HG03108 (cell line): Measurements from ENCODE around the gene LMNB1.
"Not testable (repeated sequence)": the region's sequence is repeated elsewhere in the genome, so short reads cannot be mapped to it uniquely, and the experiment has no call there.

Source experiments
- ATAC-seq: cut with Tn5 transposase; IDR thresholded peaks from one replicate; pipeline ENCODE4 v1.9.1; 2021; ENCODE audit warnings: moderate library complexity; ENCODE audit not compliant: unreplicated experiment

LMNB1 gene, protein sequence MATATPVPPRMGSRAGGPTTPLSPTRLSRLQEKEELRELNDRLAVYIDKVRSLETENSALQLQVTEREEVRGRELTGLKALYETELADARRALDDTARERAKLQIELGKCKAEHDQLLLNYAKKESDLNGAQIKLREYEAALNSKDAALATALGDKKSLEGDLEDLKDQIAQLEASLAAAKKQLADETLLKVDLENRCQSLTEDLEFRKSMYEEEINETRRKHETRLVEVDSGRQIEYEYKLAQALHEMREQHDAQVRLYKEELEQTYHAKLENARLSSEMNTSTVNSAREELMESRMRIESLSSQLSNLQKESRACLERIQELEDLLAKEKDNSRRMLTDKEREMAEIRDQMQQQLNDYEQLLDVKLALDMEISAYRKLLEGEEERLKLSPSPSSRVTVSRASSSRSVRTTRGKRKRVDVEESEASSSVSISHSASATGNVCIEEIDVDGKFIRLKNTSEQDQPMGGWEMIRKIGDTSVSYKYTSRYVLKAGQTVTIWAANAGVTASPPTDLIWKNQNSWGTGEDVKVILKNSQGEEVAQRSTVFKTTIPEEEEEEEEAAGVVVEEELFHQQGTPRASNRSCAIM

DNA sequence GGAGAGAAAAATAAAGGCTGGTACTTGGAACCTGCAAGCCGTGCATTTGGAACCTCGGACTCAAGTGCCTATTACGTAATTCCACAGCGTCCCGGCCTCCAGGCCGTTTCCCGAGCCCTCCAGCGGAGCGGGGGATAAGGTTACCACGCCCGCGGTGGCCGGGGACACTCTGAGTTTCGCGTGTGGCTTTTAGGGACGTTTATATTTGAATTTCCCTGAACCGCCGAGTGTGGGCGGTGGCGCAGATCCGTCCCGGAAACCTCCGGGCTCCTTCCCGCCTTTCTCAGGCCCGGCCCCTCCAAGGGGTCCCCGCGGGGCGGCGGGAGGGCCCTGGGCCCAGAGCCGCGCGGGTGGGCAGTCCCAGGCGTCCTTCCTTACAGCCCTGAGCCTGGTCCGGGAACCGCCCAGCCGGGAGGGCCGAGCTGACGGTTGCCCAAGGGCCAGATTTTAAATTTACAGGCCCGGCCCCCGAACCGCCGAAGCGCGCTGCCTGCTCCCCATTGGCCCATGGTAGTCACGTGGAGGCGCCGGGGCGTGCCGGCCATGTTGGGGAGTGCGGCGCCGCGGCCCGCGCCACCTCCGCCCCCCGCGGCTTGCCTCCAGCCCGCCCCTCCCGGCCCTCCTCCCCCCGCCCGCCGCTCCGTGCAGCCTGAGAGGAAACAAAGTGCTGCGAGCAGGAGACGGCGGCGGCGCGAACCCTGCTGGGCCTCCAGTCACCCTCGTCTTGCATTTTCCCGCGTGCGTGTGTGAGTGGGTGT lies at the start of gene LMNB1:
TSS of gene LMNB1 (plus strand) at position 638 of the 758 bp plus-strand sequence. CDS start 373 bp downstream, outside the sequence.
- ATAC-seq = peak; percentile 66

DNA sequence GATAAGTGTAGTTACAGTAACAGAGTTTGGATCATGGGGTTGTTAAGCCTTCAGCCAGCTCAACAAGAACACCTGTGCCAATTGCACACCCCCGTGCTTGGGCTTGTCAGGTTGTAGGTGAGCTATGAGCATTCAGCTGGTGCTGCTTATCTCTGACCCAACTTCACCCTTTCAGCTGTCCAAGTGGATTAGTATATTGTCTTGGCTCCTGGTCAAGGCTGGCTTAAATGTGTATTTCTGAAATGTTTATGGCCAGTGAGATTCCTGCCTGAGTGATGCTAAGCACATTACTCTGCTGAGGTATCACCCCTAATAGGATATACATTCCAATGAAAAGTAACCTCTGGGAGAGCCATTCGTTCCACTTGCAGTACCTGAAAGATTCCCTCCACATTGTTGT lies 44.2 kb upstream of the LMNB1 start:
- no peak for ATAC-seq

DNA sequence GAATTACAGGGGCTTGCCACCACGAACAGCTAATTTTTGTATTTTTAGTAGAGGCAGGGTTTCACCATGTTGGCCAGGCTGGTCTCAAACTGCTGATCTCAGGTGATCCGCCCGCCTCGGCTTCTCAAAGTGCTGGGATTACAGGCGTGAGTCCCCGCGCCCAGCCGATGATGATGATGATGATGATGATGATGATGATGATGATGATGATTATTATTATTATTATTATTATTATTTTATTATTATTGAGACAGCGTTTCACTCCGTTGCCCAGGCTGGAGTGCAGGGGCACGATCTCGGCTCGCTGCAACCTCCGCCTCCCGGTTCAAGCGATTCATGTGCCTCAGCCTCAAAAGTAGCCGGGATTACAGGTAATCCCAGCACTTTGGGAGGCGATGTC lies 42.4 kb upstream of the LMNB1 start:
- not testable (repeated sequence) for ATAC-seq

DNA sequence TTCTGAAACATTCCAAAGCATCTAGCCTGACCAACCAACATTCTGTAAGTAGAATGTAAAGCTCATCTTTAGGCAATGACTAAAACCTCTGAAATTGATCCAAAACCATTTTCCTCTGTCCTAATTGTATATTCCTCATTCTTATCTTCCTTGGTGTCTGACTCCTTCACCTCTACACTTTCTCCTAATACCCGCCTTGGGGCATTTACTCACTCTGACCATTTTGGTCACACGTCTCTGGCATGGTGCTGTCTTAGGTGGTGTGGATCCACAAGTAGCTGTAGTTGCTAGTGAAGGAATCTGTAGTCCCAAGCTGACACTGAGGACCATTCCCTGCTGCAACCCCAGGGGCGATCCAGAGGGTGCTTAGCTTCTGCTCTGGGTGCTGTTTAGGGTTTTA lies 40.8 kb upstream of the LMNB1 start:
- ATAC-seq = no peak

DNA sequence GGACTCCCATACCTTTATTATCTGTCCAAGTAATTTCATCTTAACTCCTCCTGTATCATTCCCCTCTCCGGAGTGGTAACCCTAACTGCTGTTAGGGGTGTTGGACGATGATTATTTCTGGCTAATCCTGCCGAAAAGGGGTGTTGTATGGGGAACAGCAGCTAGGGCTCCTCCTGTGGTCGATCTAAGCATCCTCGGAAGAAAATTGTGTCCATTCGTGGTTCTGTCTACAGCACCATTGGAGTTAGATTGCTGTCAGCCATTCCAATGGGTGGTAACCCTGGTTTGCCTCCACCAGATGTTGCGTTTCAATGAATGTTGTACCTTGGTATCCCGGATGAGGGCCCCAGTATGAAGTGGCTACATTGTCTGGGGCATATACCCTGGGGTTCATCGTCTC lies 35.6 kb upstream of the LMNB1 start:
- no peak for ATAC-seq

DNA sequence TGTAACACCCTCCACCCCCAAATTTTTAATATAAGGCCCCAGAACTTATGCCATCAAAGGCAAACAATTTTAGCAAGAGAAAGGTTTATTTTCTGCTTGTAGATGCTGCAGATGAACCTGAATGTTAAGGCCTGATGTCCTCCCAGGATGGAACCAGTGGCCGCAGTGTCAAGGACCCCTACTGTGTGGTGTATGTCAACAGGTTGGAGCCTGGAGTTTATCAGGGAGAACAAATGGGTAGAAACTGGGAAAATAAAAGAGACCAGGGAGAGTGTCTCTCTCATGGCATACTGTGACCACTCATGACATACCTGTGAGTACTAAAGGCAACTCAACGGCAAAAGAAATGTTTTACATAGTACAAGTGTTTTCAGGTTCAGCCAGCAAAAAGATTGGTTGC lies 34.5 kb upstream of the LMNB1 start:
- no peak for ATAC-seq

DNA sequence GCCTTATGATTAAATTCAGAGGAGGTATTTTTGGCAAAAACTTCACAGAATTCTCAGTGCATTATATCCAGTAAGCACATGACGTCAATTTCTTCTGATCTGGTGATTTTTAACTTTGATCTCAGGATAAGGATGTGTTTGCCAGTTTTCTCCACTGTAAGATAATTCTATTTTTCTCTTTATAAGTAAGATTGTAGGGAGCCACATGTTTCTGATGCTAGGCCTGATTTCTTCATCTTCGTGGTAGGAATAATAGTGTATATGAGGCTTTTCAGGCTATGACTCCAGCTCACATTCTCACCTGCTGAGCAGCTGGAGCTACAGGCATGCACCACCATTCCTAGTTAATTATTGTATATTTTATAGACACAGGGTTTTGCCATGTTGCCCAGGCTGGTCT lies 32.1 kb upstream of the LMNB1 start:
- ATAC-seq = no peak

DNA sequence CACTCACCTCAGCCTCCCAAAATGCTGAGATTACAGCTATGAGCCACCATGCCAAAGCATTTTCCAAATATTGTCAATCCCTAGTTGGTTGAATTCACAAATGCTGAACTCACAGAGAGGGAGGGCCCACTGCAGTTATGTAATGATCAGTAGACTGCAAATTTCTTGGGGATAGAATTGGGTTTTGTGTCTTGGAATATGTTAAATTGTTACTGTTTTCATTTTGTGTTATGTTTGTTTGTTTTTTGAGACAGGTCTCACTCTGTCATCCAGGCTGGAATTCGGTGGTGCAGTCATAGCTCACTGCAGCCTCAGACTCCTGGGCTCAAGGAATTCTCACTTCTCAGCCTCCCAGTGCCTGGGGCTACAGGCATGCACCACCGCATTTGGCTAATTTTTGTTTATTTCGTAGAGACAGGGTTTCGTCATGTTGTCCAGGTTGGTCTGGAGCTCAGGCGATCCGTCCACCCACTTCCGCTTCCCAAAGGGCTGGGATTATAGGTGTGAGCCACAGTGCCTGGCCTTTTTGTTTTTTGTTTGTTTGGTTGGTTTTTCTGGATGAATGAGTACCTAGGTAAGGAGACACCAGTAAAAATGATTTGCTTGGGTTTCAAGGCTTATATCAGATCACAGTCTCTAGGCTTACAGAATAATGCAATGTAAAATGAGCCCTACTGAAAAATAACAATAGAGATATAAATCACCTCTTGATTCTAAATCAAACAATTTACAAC lies 31.5 kb upstream of the LMNB1 start:
- ATAC-seq = no peak

DNA sequence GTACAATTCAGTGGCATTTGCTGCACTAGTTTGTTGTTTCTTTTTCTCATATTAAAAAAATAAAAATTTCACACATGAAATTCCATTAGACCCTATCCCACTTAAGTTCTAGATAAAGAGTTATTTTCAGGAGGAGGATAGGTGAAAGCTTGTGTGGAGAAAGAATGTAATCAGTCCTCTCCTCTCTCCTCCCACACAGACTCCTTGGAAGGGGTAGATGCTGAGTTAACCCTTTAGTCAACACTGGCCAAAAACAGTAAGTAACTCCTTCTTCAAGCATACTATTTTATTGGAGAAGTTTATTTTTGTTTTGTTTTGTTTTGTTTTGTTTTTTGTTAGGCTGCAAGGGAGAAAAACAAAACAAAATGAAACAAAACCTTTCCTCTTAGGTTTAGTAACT lies 30.6 kb upstream of the LMNB1 start:
- ATAC-seq = no peak

DNA sequence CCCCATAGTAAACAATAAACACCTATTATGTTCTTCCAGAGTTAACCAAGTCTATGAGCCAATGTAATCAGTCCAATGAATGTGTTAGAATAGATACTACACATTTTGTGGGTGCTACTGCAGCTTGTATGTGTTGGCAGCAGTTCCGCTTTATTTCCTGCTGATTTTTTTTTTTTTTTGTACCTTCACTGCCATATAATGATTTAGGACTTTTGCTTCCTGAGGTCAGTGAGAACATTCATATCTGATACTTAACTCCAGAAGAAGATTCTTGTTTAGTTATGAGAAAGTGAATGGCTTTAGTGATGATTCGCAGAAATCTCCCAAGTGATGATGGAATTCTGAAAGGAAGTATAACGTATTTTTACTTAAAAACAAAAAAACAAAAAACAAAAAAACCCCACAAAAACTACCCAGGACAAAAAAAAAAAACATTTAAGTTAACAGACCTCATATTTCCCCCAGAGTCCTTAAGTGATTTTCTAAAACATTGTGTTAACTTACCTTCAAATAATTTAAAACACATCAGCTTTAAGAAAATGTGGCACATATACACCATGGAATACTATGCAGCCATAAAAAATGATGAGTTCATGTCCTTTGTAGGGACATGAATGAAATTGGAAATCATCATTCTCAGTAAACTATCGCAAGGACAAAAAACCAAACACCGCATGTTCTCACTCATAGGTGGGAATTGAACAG lies 24.7 kb upstream of the LMNB1 start:
- no peak for ATAC-seq

DNA sequence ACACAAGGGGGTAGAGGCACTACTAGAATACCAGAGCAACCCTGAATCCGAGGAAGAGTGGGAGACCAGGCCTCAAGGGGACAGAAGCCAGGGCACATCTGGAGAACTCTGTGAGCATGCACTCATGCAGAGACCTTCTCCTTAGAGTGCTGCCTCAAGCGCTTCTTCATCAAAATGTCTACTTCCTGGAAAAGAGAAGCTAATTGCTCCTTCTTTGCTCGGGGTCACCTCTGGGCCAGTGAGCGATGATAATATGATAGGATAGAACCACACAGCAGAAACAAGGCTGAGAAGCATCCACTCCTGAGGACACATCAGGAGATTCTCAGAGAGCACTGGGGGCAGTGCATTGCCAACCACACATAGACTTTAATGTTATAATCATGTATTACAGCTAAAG lies 23.7 kb upstream of the LMNB1 start:
- ATAC-seq = no peak

DNA sequence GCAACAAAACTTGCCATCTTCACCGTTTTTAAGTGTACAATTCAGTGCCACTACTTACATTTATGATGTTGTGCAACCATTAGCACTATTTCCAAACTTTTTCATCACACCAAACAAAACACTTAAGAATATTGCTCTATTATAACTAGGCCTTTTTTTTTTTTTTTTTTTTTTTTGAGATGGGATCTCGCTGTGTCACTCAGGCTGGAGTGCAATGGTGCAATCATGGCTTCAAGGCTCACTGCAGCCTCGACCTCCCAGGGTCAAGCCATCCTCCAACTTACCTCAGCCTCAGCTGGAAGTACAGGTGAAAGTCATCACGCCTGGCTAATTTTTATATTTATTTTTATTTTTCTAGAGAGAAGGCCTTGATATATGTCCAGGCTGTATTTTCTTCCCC lies 22.3 kb upstream of the LMNB1 start:
- no peak for ATAC-seq

DNA sequence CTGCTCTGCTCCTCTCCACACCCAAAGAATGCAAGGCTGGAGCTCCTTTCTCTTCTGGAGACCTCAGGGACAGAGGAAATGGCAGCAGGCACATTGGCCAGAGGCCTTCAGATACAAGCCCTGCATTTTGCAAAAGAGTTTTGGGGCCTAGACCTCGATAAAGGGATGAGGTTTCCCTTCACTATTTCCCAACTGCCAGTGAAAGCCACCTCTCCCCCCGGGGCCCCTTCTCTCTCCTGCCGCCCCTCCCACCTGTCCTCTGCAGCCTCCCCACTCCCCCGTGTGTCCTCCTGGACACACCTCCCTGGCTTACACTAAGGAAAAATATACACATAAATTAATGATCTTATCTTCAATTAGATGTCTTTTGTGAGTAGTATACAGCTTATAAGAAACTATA lies 21.3 kb upstream of the LMNB1 start:
- no peak for ATAC-seq

DNA sequence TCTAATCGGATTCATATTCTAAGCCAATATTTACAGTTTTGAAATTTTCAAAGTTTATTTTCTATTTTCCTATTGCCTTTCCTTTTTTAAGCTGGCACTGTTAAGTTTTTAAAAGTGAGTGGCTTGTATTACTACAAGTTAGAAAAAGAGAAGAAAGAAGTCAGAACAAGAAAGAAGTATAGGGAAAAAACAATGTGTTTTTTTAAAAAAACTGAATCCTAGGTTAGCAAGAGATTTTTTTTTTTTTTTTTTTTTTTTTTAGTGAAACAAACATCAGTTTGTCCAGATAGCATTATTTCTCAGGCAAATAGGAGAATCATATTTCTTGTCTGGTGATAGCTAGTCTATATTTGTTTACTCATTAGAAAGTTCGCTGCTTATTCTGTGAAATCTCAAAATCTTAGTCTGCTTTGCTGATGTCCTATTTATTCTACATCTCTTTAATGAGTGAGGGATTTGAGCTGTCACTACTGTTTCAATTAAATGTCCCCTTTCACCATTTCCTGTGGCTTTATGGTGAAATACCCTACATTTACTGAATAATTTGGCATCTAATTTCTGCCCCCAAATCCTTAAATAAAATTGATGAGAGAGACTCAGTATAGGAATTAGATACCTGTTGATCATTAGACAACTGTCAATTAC lies 19.1 kb upstream of the LMNB1 start:
- ATAC-seq = no peak

DNA sequence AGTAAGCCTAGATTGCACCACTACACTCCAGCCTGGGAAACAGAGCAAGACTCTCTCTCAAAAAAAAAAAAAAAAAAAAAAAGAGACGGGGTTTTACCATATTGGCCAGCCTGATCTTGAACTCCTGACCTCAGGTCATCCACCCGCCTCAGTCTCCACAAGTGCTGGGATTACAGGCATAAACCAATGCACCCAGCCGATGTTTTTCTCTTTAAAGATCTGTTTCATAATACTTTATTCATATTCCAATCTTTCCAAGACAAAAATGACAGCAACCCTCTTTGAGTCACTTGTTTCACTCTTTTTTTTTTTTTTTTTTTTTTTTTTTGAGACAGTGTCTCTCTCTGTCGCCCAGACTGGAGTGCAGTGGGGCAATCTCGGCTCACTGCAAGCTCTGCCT lies 13.6 kb upstream of the LMNB1 start:
- ATAC-seq = no peak

DNA sequence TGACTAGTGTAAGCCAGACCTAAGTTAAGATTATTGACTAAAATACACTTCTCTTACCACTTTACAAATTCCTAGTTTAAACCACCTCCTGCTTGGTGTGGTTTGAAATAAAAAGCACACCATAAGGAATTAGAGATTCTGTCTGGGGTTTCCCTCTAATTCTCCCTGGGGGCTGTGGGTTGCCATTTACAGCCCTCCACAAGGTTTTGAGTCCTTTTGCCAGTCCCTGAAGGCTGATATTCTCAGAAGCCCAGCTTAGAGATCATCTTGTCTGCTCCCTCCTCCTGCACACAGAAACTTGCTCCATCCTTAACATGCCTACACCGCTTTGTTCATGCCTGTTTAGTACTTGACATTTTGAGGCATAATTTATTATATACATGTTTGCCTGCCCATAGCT lies 7.2 kb upstream of the LMNB1 start:
- ATAC-seq = no peak

DNA sequence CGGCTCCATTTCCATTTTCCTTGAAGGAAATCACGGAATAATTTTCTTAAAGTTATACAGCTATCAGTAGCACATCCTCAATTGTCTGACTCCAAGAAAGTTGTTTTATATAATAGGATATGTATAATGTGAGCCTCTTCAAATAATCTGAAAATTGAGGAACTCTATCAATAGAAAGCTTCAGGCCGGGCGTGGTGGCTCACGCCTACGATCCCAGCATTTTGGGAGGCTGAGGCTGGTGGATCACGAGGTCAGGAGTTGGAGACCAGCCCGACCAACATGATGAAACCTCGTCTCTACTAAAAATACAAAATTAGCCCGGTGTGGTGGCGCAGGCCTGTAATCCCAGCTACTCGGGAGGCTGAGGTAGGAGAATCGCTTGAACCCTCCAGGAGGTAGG lies 3.4 kb upstream of the LMNB1 start:
- ATAC-seq = not testable (repeated sequence)

DNA sequence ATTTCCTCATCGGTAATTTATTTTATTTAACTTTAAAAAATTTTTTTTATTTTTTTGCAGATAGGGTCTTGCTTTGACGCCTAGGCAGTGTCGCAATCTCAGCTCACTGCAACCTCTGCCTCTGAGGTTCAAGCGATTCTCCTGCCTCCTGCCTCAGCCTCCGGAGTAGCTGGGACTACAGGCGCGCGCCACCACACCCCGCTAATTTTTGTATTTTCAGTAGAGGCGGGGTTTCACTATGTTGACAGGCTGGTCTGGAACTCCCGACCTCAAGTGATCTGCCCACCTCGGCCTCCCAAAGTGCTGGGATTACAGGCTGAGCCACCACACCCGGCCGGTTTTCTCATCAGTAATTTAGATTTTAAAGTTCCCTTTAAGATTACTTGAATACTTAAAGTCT lies 2.3 kb upstream of the LMNB1 start:
- ATAC-seq = not testable (repeated sequence)

DNA sequence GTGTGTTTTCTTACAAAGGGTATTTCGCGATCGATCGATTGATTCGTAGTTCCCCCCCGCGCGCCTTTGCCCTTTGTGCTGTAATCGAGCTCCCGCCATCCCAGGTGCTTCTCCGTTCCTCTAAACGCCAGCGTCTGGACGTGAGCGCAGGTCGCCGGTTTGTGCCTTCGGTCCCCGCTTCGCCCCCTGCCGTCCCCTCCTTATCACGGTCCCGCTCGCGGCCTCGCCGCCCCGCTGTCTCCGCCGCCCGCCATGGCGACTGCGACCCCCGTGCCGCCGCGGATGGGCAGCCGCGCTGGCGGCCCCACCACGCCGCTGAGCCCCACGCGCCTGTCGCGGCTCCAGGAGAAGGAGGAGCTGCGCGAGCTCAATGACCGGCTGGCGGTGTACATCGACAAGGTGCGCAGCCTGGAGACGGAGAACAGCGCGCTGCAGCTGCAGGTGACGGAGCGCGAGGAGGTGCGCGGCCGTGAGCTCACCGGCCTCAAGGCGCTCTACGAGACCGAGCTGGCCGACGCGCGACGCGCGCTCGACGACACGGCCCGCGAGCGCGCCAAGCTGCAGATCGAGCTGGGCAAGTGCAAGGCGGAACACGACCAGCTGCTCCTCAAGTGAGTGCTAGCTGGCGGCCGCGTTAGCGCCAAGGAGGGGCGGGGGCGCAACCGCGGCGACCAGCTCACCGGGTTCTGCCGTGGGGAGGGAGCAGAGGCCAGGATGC lies 480 bp downstream of the LMNB1 start:
- ATAC-seq = no peak
